ENCODE results near the gene AHNAK. TPM values are rescaled to one million over a fixed set of nuclear protein-coding genes. Genes with fewer than 3 reads are reported as not detected.
A peak's percentile ranks its signal among the peaks of the same experiment; 100 is the strongest.

Gene AHNAK
- total and polyA plus RNA-seq, 9 donors = 114 to 699 (median 540) TPM

DNA sequence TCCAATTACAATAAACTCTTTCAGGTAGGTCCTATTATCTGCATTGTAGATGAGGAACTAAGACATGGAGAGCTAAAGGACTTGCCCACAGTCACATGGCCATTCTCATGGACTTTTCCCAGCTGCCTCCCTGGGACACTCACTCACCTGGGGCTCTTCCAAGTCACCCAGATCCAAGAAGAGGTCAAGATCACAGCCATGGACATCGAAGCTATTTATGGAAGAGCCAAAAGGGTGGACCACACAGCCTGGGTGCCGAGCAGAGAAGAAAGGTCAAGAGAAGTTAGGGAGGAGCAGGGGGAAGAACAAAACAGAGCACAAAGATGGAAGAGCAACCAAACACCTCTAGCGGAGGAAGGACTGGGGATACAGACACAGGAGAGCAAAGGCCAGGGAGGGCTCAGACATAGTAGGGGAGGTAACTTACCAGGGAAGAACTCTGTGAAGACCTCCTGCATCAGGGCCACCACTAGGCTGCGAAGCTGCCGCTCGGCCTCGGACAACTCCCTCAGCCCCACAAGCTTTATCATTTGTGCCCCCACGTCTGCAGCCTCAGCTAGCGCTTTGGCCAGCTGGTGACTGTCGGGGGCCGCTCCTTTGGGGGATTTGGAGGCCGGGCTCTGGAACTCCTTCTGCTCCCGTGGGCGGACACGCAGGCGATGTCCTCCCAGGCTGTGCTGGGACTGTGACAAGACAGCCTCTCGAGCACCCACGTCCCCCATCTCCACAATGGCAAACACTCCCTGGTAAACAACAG lies 34.5 kb upstream of the AHNAK start:
- DNase-seq = peak in 1 of 5 donors; percentile 22
- no peaks in the 10 kb centered on the region for H3K36me3 ChIP-seq
- WGBS, 3 donors = 74 to 78% (median 77%) methylated on average over 18 of the region's 18 CpGs

DNA sequence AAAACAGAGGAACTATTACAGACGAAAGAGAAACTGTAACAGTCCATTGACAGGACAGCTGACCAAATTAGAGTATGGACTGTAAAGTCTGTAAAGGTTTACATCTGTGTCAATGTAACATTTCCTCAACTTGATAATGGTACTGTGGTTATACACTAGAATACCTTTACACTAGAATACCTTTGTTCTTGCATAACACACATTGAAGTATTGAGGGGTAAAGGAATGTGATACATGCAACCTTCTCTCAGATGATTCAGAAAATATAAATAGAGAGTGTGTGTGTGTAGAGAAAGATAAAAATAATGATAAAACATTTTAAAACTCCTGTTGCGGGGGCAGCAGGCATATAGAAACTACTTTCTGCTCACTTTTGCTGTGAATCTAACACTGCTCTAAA lies 32.6 kb upstream of the AHNAK start:
- intact Hi-C loops (cut with DNase I) = no loop called here
- H3K4me3 ChIP-seq = no peak overlapping the region
- no peaks in the 10 kb centered on the region for H3K36me3 ChIP-seq
- H3K9me3 ChIP-seq = no peaks in the 10 kb centered on the region
- peaks cover 4% of the 10 kb centered on the region for H3K4me1 ChIP-seq (ENCODE audit: insufficient read depth)
- DNase-seq = no peak
- H3K27me3 ChIP-seq = no peaks in the 10 kb centered on the region
- WGBS, 3 donors = 88 to 93% (median 89%) methylated on average over 2 of the region's 2 CpGs
- H3K27ac ChIP-seq = no peak overlapping the region
- no peak for TF ChIP-seq EP300 (IDR thresholded peaks at IDR 0.05)
- TF ChIP-seq CTCF (IDR thresholded peaks at IDR 0.05) = no peak
- TF ChIP-seq POLR2A (IDR thresholded peaks at IDR 0.05) = no peak

More for the DNA sequence above, 34.5 kb upstream of the AHNAK start:
- intact Hi-C loops (cut with DNase I) = no loop called here
- TF ChIP-seq POLR2A (IDR thresholded peaks at IDR 0.05) (no peak), EP300 (IDR thresholded peaks at IDR 0.05) (no peak), CTCF (IDR thresholded peaks at IDR 0.05) (no peak)
- Histone ChIP-seq H3K9me3 (no peaks in the 10 kb centered on the region), H3K4me1 (ENCODE audit: insufficient read depth) (no peaks in the 10 kb centered on the region), H3K27me3 (no peaks in the 10 kb centered on the region), H3K27ac (no peak overlapping the region), H3K4me3 (no peak overlapping the region)

GRCh38 chr11:62578541-62578940 lies 31.9 kb upstream of the AHNAK start:
- Histone ChIP-seq H3K27ac (no peak overlapping the region), H3K9me3 (no peaks in the 10 kb centered on the region), H3K36me3 (no peaks in the 10 kb centered on the region), H3K4me3 (no peak overlapping the region), H3K27me3 (no peaks in the 10 kb centered on the region), H3K4me1 (ENCODE audit: insufficient read depth) (peaks cover 4% of the 10 kb centered on the region)
- TF ChIP-seq CTCF (IDR thresholded peaks at IDR 0.05) (no peak), EP300 (IDR thresholded peaks at IDR 0.05) (no peak), POLR2A (IDR thresholded peaks at IDR 0.05) (no peak)
- WGBS, 3 donors = 90 to 94% (median 91%) methylated on average over 11 of the region's 11 CpGs
- peak in 1 of 5 donors; percentile 27 for DNase-seq
- intact Hi-C loops (cut with DNase I) = no loop called here

DNA sequence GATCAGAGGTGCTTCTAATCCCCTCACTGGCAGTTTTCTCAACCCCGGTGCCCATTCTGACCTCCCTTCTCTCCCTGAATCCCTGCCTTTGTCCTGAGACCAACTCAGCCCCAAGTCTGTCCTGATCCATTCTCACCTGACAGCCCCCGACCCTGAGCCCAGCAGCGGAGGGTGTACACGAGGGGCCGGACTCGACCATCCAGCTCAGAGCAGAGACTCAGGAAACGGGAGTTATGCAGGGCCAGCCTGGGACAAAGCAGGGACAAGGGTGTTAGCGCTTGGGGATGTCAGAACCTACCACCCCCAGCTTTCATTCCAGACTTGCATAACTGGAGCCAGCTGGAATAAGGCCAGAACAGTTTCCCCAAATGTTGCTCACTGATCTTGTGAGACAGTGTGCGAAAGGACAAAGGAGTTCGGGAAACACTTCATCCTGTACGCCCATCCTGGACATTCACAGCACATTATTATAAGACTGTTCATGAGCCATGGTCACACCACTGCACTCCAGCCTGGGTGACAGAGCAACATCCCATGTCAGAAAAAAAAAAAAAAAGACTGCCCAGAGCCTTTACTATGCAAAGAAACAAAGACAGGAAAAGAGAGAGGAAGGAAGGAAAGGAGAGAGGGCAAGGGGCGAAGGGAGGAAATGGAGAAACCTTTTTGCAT lies 30.6 kb upstream of the AHNAK start:
- H3K4me1 ChIP-seq (ENCODE audit: insufficient read depth) = peaks cover 7% of the 10 kb centered on the region
- 75 to 81% (median 78%) methylated on average over 12 of the region's 12 CpGs for WGBS, 3 donors
- no peaks in the 10 kb centered on the region for H3K27me3 ChIP-seq
- no peaks in the 10 kb centered on the region for H3K9me3 ChIP-seq
- no peak overlapping the region for H3K27ac ChIP-seq
- no peaks in the 10 kb centered on the region for H3K36me3 ChIP-seq
- DNase-seq = peak in 1 of 5 donors; percentile 27
- TF ChIP-seq CTCF (IDR thresholded peaks at IDR 0.05) (no peak), EP300 (IDR thresholded peaks at IDR 0.05) (no peak)
- intact Hi-C loops (cut with DNase I) = no loop called here
- no peak overlapping the region for H3K4me3 ChIP-seq

All from ovary (tissue), 9 donors.